GM13977 (cell line): ENCODE data around the gene RBCK1.
A peak's percentile ranks its signal among the peaks of the same experiment; 100 is the strongest.

Source experiments
- DNase-seq: peaks from one replicate; pipeline ENCODE4 v3.0.0; 2012; ENCODE audit warnings: low spot score
- in situ Hi-C: fragments of 300-500 bp; cut with MboI; formaldehyde crosslinking; loops from one replicate; pipeline ENCODE4 v1.12.0; 2022; ENCODE audit warnings: low sequenced_read_pairs, low pct_unique_long_range_greater_than_20kb, mixed read lengths, inconsistent platforms; ENCODE audit not compliant: unreplicated experiment
- TF ChIP-seq, protein P1 (sequence below): IDR thresholded peaks from 2 replicates; pipeline ENCODE4 v1.5.1; 2012; ENCODE audit warnings: mild to moderate bottlenecking, control low read depth; ENCODE audit not compliant: insufficient read depth; ENCODE audit errors: extremely low read depth, missing control alignments

Gene RBCK1

DNA sequence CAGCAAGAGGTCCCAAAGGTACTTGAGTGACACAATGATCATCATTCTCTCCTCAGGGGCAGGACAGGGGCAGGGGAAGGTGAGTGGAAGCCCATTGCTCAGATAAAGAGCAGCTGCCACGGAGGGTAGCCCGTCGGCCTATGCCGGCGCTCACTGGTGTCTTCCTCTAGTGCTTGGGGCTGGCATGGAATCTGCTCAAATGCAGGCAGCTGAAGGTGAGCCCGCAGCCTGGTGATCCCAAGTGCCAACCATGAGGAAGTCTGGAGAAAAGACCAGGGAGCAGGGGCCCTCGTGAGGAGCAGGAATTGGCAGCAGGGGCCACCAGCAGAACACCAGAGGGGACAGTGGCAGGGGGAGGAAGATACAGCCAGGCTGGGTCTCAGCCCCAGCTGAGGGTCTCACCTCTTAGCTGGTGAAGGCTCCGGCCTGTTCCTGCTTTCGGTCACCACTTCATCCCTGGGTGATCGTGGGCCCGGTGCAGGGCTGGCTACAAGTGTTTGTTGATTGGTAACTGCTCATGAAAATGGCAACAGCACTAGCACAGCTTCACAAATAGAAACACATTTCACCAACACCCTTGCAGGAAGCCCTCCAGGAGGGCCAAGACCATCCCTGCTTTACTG lies 24.7 kb downstream of the RBCK1 start:
- in situ Hi-C loops, result no loop called here
- TF ChIP-seq, protein P1, sequence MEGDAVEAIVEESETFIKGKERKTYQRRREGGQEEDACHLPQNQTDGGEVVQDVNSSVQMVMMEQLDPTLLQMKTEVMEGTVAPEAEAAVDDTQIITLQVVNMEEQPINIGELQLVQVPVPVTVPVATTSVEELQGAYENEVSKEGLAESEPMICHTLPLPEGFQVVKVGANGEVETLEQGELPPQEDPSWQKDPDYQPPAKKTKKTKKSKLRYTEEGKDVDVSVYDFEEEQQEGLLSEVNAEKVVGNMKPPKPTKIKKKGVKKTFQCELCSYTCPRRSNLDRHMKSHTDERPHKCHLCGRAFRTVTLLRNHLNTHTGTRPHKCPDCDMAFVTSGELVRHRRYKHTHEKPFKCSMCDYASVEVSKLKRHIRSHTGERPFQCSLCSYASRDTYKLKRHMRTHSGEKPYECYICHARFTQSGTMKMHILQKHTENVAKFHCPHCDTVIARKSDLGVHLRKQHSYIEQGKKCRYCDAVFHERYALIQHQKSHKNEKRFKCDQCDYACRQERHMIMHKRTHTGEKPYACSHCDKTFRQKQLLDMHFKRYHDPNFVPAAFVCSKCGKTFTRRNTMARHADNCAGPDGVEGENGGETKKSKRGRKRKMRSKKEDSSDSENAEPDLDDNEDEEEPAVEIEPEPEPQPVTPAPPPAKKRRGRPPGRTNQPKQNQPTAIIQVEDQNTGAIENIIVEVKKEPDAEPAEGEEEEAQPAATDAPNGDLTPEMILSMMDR, result no peak
- DNase-seq, result no peak

DNA sequence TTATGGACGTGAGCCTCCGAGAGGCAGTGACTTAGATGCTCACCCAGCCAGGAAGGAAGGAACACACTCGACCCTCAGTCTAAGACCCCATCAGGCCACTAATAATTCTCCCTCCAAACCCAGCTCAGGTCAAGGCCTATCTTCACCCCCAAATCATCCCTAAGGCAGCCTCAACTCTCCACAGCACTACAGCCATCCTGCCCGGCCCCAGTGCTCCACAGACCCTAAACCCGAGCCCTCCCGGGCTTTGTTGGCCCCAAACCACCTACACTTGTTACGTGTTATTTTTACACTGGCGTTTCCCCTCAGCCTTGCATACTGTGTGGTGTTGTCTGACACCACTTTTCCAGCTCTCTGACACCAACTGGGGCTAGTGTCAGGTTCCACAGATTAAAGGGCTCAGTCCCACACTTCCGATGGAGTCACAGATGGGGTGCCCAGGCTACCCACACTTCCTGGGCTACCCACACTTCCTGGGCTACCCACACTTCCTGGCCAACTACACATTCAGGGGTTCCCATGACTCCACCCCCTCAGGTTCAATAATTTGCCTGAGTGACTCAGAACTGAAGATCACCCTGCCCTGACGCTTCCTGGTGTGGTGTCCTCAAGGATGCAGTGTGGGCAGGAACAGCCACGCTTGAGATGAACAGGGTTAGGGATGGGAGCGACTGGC lies 25.3 kb downstream of the RBCK1 start:
- in situ Hi-C loops, result no loop called here
- TF ChIP-seq, protein P1, result no peak
- DNase-seq, result peak; percentile 84

DNA sequence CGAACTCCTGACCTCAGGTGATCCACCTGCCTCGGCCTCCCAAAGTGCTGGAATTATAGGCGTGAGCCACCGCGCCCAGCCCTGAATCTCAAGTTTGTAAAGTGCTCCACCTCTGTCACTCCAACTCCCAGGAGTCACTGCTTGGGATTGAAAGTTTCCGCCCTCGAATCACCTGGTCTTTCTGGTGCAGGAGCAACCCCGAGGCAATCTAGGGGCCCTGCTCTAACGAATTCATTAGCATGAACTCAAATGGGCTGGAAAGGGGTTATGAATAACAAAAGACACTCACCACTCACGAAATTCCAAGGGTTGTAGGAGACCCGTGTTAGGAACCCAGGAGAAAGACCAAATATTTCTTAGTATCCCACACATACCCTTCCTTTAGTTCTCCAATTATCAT lies 26.1 kb downstream of the RBCK1 start:
- TF ChIP-seq, protein P1, result no peak

DNA sequence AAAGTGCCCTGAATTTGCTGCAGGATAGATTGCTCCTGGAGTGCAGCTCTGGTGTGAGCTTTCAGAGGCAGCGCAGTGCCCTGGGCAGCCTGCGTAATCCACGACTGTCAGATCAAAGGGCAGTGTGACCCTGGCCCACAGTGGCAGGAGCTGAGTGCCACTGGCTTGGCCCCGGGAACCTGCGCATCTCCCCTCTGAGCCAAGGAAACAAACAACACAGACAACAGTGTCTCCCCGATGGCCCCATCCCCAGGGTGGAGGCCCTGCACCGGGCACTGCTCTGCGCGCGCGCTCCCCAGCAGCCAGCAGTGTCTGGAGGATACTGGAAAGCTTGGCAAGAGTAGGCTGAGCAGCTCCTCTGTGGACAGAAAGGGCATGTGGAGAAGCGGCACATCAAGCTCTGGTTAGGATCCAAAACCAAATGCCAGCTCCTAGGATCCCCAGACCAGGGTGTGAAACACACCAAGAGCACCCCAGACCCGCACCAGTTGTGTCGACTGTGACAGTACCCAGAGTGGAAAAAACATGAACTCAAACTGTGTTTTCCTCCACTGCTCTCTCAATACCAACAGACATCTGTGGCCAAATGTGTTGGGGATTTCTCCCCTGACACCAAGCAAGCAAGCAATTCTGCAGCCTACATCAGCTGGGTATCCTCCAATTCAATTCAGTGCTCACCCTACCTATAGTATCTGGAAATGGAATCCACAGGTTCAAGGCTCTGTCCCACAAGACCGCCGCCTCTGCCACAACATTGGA lies 26.7 kb downstream of the RBCK1 start:
- TF ChIP-seq, protein P1, result no peak
- in situ Hi-C loops, result no loop called here
- no peak for DNase-seq

More for the DNA sequence above, 26.1 kb downstream of the RBCK1 start:
- in situ Hi-C loops, result no loop called here
- DNase-seq, result no peak

DNA sequence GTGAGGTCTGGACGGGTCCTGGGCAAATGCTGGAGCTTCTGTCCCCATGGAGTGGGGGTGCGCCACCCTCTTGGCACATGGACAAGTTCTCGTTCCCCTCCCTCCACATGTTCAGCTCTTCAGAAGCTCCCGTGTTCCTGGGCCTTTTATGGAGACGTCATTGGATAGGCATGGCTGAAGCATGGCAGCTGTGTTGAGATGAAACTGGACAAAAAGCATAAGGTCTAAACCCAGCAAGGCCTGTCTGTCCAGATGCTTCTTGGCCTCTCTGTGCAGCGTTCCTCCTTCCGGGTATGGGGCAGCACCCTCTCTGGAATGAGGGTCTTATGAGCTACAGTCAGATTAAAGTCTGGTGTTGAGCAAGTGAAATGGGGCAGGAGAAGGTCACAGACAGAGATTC lies 27.5 kb downstream of the RBCK1 start:
- TF ChIP-seq, protein P1, result no peak
- DNase-seq, result no peak
- in situ Hi-C loops, result no loop called here

DNA sequence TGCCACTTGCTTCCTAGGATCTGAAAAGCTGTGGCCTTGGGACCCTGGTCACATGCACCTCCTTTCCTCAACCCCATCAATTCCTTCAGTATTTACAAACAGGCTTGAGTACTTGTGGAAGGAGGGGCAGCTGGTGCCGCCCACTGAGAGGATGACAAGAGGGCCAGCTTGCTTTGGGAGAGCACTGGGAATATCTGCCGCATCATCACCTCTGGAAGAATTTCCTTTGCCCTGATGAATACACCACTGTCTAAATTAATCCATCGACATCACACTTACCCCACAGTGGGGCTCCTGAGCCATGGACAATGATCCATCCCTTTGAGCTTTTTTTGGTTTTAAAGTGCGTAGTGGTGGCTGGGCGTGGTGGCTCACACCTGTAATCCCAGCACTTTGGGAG lies 28.4 kb downstream of the RBCK1 start:
- in situ Hi-C loops, result no loop called here
- TF ChIP-seq, protein P1, result no peak
- DNase-seq, result no peak
